Right cardiac atrium (tissue), 5 donors: ENCODE results near the gene FBXO3. TPM values are rescaled to one million over a fixed set of nuclear protein-coding genes. Genes with fewer than 3 reads are reported as not detected.
"Not testable (repeated sequence)": the region's sequence is repeated elsewhere in the genome, so short reads cannot be mapped to it uniquely, and the experiment has no call there.

Experiments
- ATAC-seq, 2 donors: fragments of 200-7000 bp; cut with Tn5 transposase; one replicate each; pipeline versions ENCODE4 v1.8.0 to v1.9.1; 2020; ENCODE audit warnings: moderate library complexity in 2 of 2, mild to moderate bottlenecking in 1 of 2
- DNase-seq, 3 donors: peaks; one replicate each; pipeline ENCODE4 v3.0.0-alpha.2; 2020
- H3K27ac ChIP-seq: one replicate; pipeline ENCODE4 v1.5.1; 2013; ENCODE audit warnings: mild to moderate bottlenecking, low read length, control low read depth, moderate library complexity
- H3K27me3 ChIP-seq: one replicate; pipeline ENCODE4 v1.6.1; 2013; ENCODE audit not compliant: control insufficient read depth, insufficient read depth
- H3K4me1 ChIP-seq: one replicate; pipeline ENCODE4 v1.6.1; 2013; ENCODE audit warnings: low read length; ENCODE audit not compliant: control insufficient read depth, insufficient read depth
- H3K4me3 ChIP-seq: one replicate; pipeline ENCODE4 v1.5.1; 2013; ENCODE audit warnings: low read length, control low read depth
- H3K9me3 ChIP-seq: one replicate; pipeline ENCODE4 v1.6.1; 2013; ENCODE audit warnings: low read length; ENCODE audit not compliant: control insufficient read depth
- WGBS: extraction: QIAGEN DNeasy Blood & Tissue Kit; methylation state at CpG from one replicate; pipeline ENCODE4 v1.1.7; 2013; 5-methylcytosine and 5-hydroxymethylcytosine counted together
- intact Hi-C, 4 donors: fragments of 100-400 bp; cut with DNase I; formaldehyde crosslinking; loops; one replicate each; pipeline versions ENCODE4 v1.11.0 to v1.14.0; 2022 to 2023
- polyA plus RNA-seq: library from polyadenylated mRNA; stranded (reverse); fragments of 200-250 nt; gene quantifications from one replicate; pipeline ENCODE4 v1.2.3, GENCODE V29; 2013
- total RNA-seq, 4 donors: library from RNA; stranded (reverse); fragmentation: NEBNext Ultra II Directional; extraction: Animal tissue kit (Norgen Biotek cat#: 25700); gene quantifications; one replicate each; pipeline ENCODE4 v1.2.1, GENCODE V29; 2021
- donor health status: healthy with polysubstance abuse.
- donor health status: DM: no; HTN: yes; CAD: no.
- donor health status: DM: no; HTN: no; CAD: no.
- donor health status: DM: no; HTN: yes; CAD: no; lungs with severe emphysema.
- donor health status: DM: yes; HTN: yes; CAD: no.

The FBXO3 gene
- total and polyA plus RNA-seq, 5 donors: 27.3 to 40.8 (median 38.6) TPM

DNA sequence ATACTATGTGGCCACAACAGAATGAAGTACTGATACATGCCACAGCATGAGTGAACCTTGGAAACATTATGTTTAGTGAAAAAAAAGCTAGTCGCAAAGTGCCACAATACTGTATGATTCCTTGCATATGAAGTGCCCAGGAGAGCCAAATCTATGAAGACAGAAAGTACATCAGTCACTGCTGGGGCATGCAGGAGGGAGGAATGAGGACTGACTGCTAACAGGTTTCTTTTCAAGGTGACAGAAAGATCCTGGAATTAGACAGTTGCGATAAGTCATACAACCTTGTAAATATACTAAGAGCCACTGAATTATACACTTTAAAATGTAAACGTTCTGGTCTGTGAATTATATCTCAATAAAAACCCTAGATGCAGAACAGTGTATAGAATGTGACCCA is 61.9 kb downstream of the FBXO3 start:
- H3K4me3 ChIP-seq: no peak overlapping the region
- DNase-seq: no peak
- no peak for ATAC-seq
- no peaks in the 10 kb centered on the region for H3K27me3 ChIP-seq
- no peaks in the 10 kb centered on the region for H3K9me3 ChIP-seq
- H3K4me1 ChIP-seq: peaks cover 14% of the 10 kb centered on the region
- intact Hi-C loops: no loop called here
- 86% methylated on average over 3 of the region's 3 CpGs for WGBS
- no peak overlapping the region for H3K27ac ChIP-seq

DNA sequence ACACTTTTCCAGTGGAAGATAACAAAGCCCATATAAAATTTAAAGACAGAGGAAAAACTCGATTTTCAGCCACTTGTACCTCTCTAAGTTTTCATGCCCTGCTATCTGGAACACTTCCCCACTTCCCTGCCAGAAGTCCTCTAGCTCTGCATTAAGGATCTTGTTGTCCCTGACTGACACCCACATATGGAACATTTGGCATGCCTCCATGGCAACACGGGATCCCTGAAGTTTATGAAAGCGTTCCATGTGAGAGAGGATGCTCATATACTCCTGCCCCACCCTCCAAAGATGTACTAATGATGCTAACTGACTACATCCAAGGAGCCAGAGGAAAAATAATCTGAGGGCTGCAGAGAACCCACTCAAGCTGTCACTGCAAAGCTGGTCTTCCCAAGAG is 64.9 kb downstream of the FBXO3 start:
- no peak overlapping the region for H3K4me3 ChIP-seq
- peaks cover 23% of the 10 kb centered on the region for H3K4me1 ChIP-seq
- intact Hi-C loops: no loop called here
- H3K27me3 ChIP-seq: no peaks in the 10 kb centered on the region
- WGBS: 19% methylated on average over 3 of the region's 3 CpGs
- no peak overlapping the region for H3K27ac ChIP-seq
- DNase-seq (no peak), ATAC-seq (peak in 1 of 2 donors; percentile 25)
- no peaks in the 10 kb centered on the region for H3K9me3 ChIP-seq

DNA sequence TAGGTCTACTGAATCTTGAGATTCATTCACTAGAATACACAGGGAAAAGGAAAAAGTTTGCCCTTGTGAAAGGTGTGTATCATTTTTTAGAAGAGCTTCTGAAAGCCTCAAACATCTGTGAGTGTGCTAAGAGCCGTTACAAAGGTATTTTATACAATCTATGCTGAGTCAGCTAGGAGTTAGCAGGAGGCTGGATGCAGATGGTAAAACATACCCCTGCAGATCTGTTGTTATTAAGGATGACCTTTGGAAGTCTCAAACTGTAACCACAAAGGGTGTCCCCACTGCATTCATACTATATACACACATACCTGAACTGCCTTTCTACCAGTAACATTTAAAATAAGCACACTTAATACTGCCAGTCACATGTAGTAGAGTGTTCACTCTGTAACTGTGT is 65.3 kb downstream of the FBXO3 start:
- WGBS: 82% methylated on average over 1 of the region's 1 CpG
- DNase-seq (no peak), ATAC-seq (no peak)
- no peak overlapping the region for H3K4me3 ChIP-seq
- peaks cover 26% of the 10 kb centered on the region for H3K4me1 ChIP-seq
- no peak overlapping the region for H3K27ac ChIP-seq
- H3K27me3 ChIP-seq: no peaks in the 10 kb centered on the region
- no peaks in the 10 kb centered on the region for H3K9me3 ChIP-seq
- intact Hi-C loops: no loop called here

DNA sequence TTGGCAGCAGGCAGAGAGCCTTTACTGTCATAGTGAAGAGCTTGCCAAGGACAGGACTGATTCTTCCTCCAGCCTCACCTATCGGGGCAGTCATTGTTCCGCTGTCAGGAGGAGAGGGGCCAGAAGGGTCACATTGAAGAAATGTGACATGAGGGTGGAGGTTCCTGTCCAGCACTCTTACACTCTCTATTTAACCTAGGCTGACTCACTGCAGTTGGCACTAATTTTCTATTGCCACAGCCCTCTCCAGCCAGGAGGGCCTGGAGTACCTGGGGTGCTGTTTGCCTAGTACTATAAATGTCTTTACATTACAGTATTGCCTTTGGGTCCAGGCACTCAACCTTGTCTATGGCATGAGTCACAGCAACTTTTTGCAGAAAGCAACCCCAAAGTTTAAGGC is 66.5 kb downstream of the FBXO3 start:
- peak overlapping the region; percentile 69 for H3K27ac ChIP-seq

DNA sequence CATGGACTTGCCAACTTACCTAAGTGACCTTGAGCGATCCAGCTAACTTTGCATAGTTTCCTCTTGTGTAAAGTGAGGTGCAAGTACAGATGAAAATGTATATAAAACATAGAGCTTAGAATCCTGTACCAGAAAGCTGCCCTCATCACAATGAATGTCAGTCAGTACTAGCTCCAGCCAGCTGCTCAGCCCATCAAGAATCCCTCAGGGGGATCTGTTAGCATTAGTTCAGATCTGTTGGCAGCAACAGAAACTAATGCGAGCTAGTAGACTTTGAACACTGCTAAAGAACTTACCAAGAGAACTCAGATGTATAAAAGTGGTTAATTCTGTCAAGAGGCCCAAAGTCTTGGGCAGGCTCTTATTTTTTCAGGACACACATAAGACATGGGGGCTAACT is 67.4 kb downstream of the FBXO3 start:
- H3K4me3 ChIP-seq: no peak overlapping the region
- no peaks in the 10 kb centered on the region for H3K9me3 ChIP-seq
- peaks cover 34% of the 10 kb centered on the region for H3K4me1 ChIP-seq
- intact Hi-C loops: no loop called here
- H3K27ac ChIP-seq: peak overlapping the region; percentile 70
- no peak for ATAC-seq
- DNase-seq: no peak
- no peaks in the 10 kb centered on the region for H3K27me3 ChIP-seq
- 71% methylated on average over 2 of the region's 2 CpGs for WGBS

More for the DNA sequence above, 66.5 kb downstream of the FBXO3 start:
- H3K4me3 ChIP-seq, DNase-seq, H3K9me3 ChIP-seq, H3K27me3 ChIP-seq, intact Hi-C loops: not testable (repeated sequence)
- peaks cover 34% of the 10 kb centered on the region for H3K4me1 ChIP-seq
- peak; percentile 53 to 66 for ATAC-seq
- WGBS: 51% methylated on average over 2 of the region's 2 CpGs

DNA sequence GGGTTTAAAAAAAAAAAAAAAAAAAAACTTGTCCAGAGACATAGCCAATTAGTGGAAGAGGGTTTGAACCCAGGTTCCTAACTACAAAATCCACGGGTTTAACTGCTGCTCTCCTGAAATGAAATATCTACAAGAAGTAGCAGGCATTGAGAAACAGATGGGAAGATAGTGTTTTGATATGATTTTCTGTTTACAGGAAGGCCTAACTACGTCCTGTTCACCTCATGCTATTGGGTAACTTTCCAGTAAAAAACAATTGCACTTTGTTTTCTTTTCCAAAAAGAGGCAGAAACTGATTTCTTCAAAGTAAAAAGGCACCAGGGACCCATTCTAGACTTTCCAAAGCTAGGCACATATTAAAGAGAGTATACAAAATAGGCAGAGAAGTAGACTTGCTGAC is 67.8 kb downstream of the FBXO3 start:
- Histone ChIP-seq H3K4me1 (peaks cover 34% of the 10 kb centered on the region), H3K27ac (peak overlapping the region; percentile 70), H3K9me3 (no peaks in the 10 kb centered on the region), H3K27me3 (no peaks in the 10 kb centered on the region), H3K4me3 (no peak overlapping the region)
- DNase-seq (no peak), ATAC-seq (no peak)
- intact Hi-C loops: no loop called here
- WGBS: 43% methylated on average over 2 of the region's 2 CpGs

DNA sequence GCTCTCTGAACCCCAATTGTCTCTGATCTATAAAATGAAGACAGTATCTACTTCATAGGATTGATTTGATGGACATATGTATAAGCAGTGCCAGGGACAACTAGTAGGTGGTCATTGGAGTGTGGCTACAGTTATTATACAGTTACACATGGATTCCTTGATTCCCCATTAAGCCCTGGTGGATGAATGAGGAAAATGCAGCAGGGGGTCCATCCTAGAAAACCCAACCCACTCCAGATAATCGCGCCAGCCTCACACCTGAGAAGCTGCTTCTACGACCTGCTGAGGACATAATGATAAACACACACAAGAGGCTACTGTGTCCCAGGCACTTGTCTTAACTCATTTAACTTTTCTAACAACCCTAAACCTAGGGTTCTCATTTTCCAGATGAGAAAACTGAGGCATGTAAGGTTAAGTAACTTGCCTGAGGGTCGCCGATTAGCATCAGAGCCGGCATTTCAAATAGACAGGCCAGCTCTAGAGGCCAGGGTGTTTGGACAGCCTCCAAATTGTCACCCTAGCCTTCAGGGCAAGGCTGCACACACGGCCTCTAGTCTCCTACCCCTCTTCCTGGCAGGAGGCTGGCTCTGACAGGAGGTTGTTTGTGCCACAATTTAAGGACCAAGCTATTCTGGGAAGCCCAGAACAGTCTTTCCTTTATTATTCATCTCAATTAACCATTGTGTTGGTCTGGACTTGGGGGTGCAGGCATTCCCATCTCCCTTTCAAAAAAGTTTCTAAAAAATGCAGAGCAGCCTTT is 69.9 kb downstream of the FBXO3 start:
- Histone ChIP-seq H3K27ac (peak overlapping the region; percentile 94), H3K4me3 (no peak overlapping the region), H3K27me3 (no peaks in the 10 kb centered on the region), H3K9me3 (no peaks in the 10 kb centered on the region), H3K4me1 (peaks cover 30% of the 10 kb centered on the region)
- WGBS: 71% methylated on average over 7 of the region's 7 CpGs
- DNase-seq: no peak
- intact Hi-C loops: no loop called here
- ATAC-seq: no peak

DNA sequence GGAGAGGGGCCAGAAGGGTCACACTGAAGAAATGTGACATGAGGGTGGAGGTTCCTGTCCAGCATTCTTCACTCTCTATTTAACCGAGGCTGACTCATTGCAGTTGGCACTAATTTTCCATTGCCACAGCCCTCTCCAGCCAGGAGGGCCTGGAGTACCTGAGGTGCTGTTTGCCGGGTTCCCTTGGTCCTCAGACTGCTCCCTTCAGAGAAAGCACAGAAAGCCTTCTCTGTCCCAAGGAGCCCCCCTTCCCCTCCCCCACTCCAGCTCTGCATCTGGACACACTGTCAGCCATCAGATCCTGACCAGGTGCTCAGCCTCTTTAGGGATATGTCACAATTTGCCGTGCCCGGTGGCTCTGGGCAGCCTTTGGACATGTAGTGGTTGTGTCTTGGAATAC is 70.5 kb downstream of the FBXO3 start:
- peaks cover 30% of the 10 kb centered on the region for H3K4me1 ChIP-seq
- H3K4me3 ChIP-seq: no peak overlapping the region
- no peaks in the 10 kb centered on the region for H3K9me3 ChIP-seq
- intact Hi-C loops: no loop called here
- no peaks in the 10 kb centered on the region for H3K27me3 ChIP-seq
- peak in 2 of 3 donors; percentile 52 to 66 for DNase-seq
- 62% methylated on average over 4 of the region's 4 CpGs for WGBS
- H3K27ac ChIP-seq: peak overlapping the region; percentile 94
- ATAC-seq: peak in 1 of 2 donors; percentile 22

DNA sequence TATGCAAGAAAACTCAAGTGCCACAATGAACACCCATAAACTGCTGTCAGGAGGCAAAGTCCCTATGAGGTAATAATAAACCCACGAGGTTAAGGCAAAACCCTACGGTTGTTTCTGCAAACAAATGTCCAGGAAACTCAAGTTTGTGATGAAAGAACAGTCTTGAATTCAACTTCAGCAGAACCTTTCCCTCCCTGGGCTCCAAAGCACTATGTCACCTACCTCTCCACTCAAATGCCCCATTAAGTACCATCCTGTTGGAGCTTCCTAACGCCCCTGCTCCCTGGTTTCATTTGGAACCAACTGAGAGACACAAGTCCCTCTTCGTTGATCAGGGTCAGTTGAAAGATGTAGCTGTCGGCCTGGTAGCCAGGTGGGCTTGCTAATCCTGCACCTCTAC is 71.1 kb downstream of the FBXO3 start:
- intact Hi-C loops: no loop called here
- ATAC-seq (no peak), DNase-seq (no peak)
- 75% methylated on average over 5 of the region's 5 CpGs for WGBS
- Histone ChIP-seq H3K9me3 (no peaks in the 10 kb centered on the region), H3K4me3 (no peak overlapping the region), H3K27me3 (no peaks in the 10 kb centered on the region), H3K4me1 (peaks cover 30% of the 10 kb centered on the region), H3K27ac (peak overlapping the region; percentile 54)

DNA sequence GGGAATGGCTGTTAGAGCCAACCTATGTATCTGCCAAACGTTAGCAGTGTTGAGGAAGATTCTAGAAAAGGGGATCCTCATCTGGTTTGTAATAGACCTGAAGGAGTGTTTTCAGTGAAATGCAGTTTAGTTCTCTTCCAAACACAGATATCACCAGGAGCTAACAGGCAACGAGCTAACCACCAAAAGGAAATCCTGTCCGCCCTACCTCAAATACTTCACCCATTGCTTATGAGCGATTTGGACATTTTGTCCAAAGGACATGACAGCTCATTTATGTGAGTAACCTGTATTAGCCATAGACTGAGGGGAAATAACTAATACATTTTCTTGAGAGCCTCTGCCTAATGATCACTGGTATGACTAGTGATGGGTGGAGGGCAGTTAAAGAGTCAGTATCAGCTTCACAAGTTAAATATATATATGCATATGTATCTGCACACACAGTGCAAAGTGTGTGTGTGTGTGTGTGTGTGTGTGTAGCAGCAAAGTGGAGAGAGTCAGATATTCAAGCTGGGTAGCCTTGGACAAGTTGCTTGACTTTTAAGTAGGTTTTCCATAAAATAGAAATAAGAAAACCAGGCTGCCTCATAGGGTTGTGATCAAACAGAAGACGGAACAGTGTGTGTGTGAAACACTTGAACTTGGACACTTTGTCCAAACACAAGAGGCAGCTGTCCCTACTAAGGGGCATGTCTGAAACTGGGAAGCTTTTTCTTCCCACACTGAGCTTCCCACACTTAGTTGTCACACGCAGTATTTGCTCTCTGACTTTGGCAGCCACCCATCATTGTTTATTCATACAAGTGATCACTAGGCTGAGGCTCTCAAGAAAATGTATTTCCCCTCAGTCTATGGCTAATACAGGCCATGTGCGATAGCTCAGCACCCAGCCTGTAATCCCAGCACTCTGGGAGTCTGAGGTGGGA is 72.8 kb downstream of the FBXO3 start:
- Histone ChIP-seq H3K27me3 (no peaks in the 10 kb centered on the region), H3K4me3 (peak overlapping the region; percentile 65), H3K27ac (peak overlapping the region; percentile 86), H3K4me1 (peaks cover 18% of the 10 kb centered on the region), H3K9me3 (no peaks in the 10 kb centered on the region)
- ATAC-seq: peak; percentile 4 to 23
- no peak for DNase-seq
- 18% methylated on average over 7 of the region's 7 CpGs for WGBS
- intact Hi-C loops: no loop called here
